ENCODE measurements around the gene NPRL2. TPM values are rescaled to one million over a fixed set of nuclear protein-coding genes. Genes with fewer than 3 reads are reported as not detected.
A peak's percentile ranks its signal among the peaks of the same experiment; 100 is the strongest.

NPRL2 gene
- total RNA-seq, 1 experiment from 2014 or later, result 29.8 TPM

DNA sequence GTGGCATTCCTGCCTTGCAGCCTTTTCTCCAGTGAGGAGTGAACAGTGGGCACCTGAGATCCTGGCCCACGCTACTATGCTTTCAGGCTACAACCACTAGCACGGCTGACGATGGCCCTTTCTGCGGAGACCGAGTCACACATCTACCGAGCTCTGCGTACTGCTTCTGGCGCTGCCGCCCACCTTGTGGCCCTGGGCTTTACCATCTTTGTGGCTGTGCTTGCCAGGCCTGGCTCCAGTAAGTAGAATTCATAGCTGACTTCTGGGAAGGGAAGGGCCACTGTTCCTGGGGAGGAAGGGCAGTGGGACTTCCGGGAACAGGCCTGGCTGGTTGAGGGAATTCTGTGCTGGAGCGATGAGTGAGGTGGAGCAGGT, 735 bp upstream of the NPRL2 start:
- POLR2A ChIA-PET, result interaction anchor here (1.4 to 2.5 kb wide), 2 partner anchors 14 to 23 kb away, joined by 7 to 42 read pairs; partner anchors contain the start of gene TUSC2
- no peaks in the 10 kb centered on the region for H3K9me3 ChIP-seq
- H3K27me3 ChIP-seq (replicated peaks; ENCODE audit: control insufficient read depth, insufficient read depth, low read length), result no peaks in the 10 kb centered on the region
- TF ChIP-seq, protein P1, sequence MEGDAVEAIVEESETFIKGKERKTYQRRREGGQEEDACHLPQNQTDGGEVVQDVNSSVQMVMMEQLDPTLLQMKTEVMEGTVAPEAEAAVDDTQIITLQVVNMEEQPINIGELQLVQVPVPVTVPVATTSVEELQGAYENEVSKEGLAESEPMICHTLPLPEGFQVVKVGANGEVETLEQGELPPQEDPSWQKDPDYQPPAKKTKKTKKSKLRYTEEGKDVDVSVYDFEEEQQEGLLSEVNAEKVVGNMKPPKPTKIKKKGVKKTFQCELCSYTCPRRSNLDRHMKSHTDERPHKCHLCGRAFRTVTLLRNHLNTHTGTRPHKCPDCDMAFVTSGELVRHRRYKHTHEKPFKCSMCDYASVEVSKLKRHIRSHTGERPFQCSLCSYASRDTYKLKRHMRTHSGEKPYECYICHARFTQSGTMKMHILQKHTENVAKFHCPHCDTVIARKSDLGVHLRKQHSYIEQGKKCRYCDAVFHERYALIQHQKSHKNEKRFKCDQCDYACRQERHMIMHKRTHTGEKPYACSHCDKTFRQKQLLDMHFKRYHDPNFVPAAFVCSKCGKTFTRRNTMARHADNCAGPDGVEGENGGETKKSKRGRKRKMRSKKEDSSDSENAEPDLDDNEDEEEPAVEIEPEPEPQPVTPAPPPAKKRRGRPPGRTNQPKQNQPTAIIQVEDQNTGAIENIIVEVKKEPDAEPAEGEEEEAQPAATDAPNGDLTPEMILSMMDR (IDR thresholded peaks at IDR 0.05; ENCODE audit: insufficient read depth in 1 of 2, low read depth in 1 of 2, low read length in 1 of 2, severe bottlenecking in 1 of 2, unreplicated experiment in 1 of 2), result no peak
- DNase-seq, result no peak
- H3K4me1 ChIP-seq, result peaks cover 6% of the 10 kb centered on the region; the same call in 1 of the 2 replicates
- peak overlapping the region; percentile 91 for H3K4me3 ChIP-seq (ENCODE audit: low read depth, low read length)
- intact Hi-C loops (cut with micrococcal nuclease; ENCODE audit: unreplicated experiment), result loop anchor here (1.0 to 5.0 kb wide), 2 partner anchors 8 to 261 kb away; partner anchors contain the start of genes CISH and TMEM115
- peaks cover 4% of the 10 kb centered on the region; the same call in 1 of the 2 replicates for H3K36me3 ChIP-seq (ENCODE audit: control insufficient read depth, insufficient read depth, low read length)
- H3K4me3 Mint-ChIP-seq (ENCODE audit: unreplicated experiment), result peak overlapping the region; percentile 76
- BruUV-seq (replicated peaks), result TSS peak; percentile 40
- H3K9me3 Mint-ChIP-seq (ENCODE audit: unreplicated experiment), result no peaks in the 10 kb centered on the region
- H3K27me3 Mint-ChIP-seq (ENCODE audit: insufficient read depth, unreplicated experiment), result no peaks in the 10 kb centered on the region
- CTCF ChIA-PET, result interaction anchor here (0.5 to 2.2 kb wide), 4 partner anchors 11 to 125 kb away, joined by 3 to 10 read pairs (median 6); partner anchors contain the start of gene RASSF1
- peaks cover 7% of the 10 kb centered on the region for H3K4me1 Mint-ChIP-seq (ENCODE audit: low read depth, unreplicated experiment)
- H3K27ac Mint-ChIP-seq (ENCODE audit: unreplicated experiment), result peak overlapping the region; percentile 81
- peaks cover 34% of the 10 kb centered on the region for H3K36me3 Mint-ChIP-seq (ENCODE audit: insufficient read depth, unreplicated experiment)

DNA sequence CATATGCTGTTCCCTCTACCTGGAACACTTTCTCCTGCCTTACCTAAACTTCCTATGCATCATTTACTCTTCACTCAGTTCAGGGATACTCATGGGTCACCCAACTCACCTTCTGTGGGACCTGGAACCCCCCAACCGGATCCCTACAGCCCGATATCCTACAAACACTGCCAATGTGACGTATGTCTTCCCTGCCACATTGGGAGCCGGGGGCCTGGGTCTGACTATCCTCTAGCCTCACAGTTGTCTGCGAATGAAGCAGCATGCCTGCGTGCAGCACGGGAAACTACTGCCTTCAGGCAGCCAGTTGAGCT, 405 bp downstream of the NPRL2 start:
- intact Hi-C loops (cut with micrococcal nuclease; ENCODE audit: unreplicated experiment), result loop anchor here (5.0 kb wide), 1 partner anchor 262 kb away; the partner anchor contains the start of gene CISH
- peak overlapping the region; percentile 91 for H3K4me3 ChIP-seq (ENCODE audit: low read depth, low read length)
- H3K4me3 Mint-ChIP-seq (ENCODE audit: unreplicated experiment), result peak overlapping the region; percentile 76

GRCh38 chr3:50347187-50347813, 3.3 kb downstream of the NPRL2 start:
- Histone ChIP-seq H3K4me3 (ENCODE audit: low read depth, low read length) (no peak overlapping the region), H3K27me3 (replicated peaks; ENCODE audit: control insufficient read depth, insufficient read depth, low read length) (no peaks in the 10 kb centered on the region), H3K9me3 (no peaks in the 10 kb centered on the region), H3K4me1 (peaks cover 3% of the 10 kb centered on the region; the same call in 1 of the 2 replicates), H3K36me3 (ENCODE audit: control insufficient read depth, insufficient read depth, low read length) (0 out of 2 replicates have a peak, but pooled peaks cover 2% of the 10 kb centered on the region)
- intact Hi-C loops (cut with micrococcal nuclease; ENCODE audit: unreplicated experiment), result loop anchor here (1.0 to 2.0 kb wide), 3 partner anchors 18 to 203 kb away; no protein-coding TSS in a partner anchor
- ChIA-PET CTCF (interaction anchor here (0.7 to 1.7 kb wide), 3 partner anchors 10 to 1024 kb away, joined by 4 to 15 read pairs (median 4); no protein-coding TSS in a partner anchor), POLR2A (interaction anchor here (0.7 to 1.0 kb wide), 2 partner anchors 10 to 18 kb away, joined by 3 to 9 read pairs; no protein-coding TSS in a partner anchor)
- Mint-ChIP-seq H3K9me3 (ENCODE audit: unreplicated experiment) (no peaks in the 10 kb centered on the region), H3K27ac (ENCODE audit: unreplicated experiment) (no peak overlapping the region), H3K36me3 (ENCODE audit: insufficient read depth, unreplicated experiment) (peaks cover 16% of the 10 kb centered on the region), H3K4me1 (ENCODE audit: low read depth, unreplicated experiment) (peaks cover 13% of the 10 kb centered on the region), H3K27me3 (ENCODE audit: insufficient read depth, unreplicated experiment) (no peaks in the 10 kb centered on the region), H3K4me3 (ENCODE audit: unreplicated experiment) (no peak overlapping the region)
- no TSS peak for BruUV-seq (replicated peaks)
- peak; percentile 71 to 76 for DNase-seq
- TF ChIP-seq, protein P1 (IDR thresholded peaks at IDR 0.05; ENCODE audit: insufficient read depth in 1 of 2, low read depth in 1 of 2, low read length in 1 of 2, severe bottlenecking in 1 of 2, unreplicated experiment in 1 of 2), result peak in 1 of 2 experiments; percentile 50

More for the DNA sequence above, 405 bp downstream of the NPRL2 start:
- Histone ChIP-seq H3K27me3 (replicated peaks; ENCODE audit: control insufficient read depth, insufficient read depth, low read length) (no peaks in the 10 kb centered on the region), H3K4me1 (peaks cover 3% of the 10 kb centered on the region; the same call in 1 of the 2 replicates), H3K9me3 (no peaks in the 10 kb centered on the region), H3K36me3 (ENCODE audit: control insufficient read depth, insufficient read depth, low read length) (peaks cover 2% of the 10 kb centered on the region; the same call in 1 of the 2 replicates)
- H3K9me3 Mint-ChIP-seq (ENCODE audit: unreplicated experiment), result no peaks in the 10 kb centered on the region
- peak overlapping the region; percentile 81 for H3K27ac Mint-ChIP-seq (ENCODE audit: unreplicated experiment)
- H3K4me1 Mint-ChIP-seq (ENCODE audit: low read depth, unreplicated experiment), result peaks cover 13% of the 10 kb centered on the region
- ChIA-PET POLR2A (interaction anchor here (0.6 to 2.5 kb wide), 7 partner anchors 13 to 1834 kb away, joined by 3 to 42 read pairs (median 7); partner anchors contain the start of genes IFRD2, MANF and TUSC2), CTCF (interaction anchor here (0.5 to 2.2 kb wide), 9 partner anchors 13 to 219 kb away, joined by 3 to 10 read pairs (median 4); partner anchors contain the start of genes GNAI2 and HEMK1)
- no peaks in the 10 kb centered on the region for H3K27me3 Mint-ChIP-seq (ENCODE audit: insufficient read depth, unreplicated experiment)
- TSS peak; percentile 43 for BruUV-seq (replicated peaks)
- DNase-seq, result no peak
- TF ChIP-seq, protein P1 (IDR thresholded peaks at IDR 0.05; ENCODE audit: insufficient read depth in 1 of 2, low read depth in 1 of 2, low read length in 1 of 2, severe bottlenecking in 1 of 2, unreplicated experiment in 1 of 2), result no peak
- peaks cover 29% of the 10 kb centered on the region for H3K36me3 Mint-ChIP-seq (ENCODE audit: insufficient read depth, unreplicated experiment)
